Measurements from ENCODE around the gene CUL2.

Gene CUL2

GRCh38 chr10:35027567-35027966, 62.6 kb downstream of the CUL2 start:
- in situ Hi-C loops (cut with HindIII; ENCODE audit: low sequenced_read_pairs) = loop anchor here (5.0 kb wide), 2 partner anchors 35 to 45 kb away; no protein-coding TSS in a partner anchor

GRCh38 chr10:35025916-35026315, 64.2 kb downstream of the CUL2 start:
- in situ Hi-C loops (cut with HindIII; ENCODE audit: low sequenced_read_pairs) = loop anchor here (5.0 kb wide), 2 partner anchors 34 to 46 kb away; no protein-coding TSS in a partner anchor

DNA sequence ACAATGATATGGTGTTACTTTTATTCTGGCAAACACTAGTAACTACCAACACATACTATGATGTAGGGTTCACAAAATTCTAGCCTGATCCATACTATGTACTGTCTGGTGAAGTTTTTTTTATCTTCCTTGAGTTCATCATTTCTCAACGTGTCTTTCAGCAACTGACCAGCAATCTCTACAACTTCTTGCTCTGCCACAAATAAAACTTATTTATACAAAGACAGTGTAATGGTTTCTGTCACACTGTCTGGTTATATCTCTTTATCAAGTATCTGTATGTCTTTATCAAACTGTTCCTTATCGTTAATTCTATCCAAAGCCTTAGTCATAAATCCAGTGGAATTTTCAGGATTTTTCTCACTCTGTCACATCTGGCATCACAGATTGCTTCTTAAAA, 69.7 kb downstream of the CUL2 start:
- in situ Hi-C loops (cut with HindIII; ENCODE audit: low sequenced_read_pairs) = no loop called here

DNA sequence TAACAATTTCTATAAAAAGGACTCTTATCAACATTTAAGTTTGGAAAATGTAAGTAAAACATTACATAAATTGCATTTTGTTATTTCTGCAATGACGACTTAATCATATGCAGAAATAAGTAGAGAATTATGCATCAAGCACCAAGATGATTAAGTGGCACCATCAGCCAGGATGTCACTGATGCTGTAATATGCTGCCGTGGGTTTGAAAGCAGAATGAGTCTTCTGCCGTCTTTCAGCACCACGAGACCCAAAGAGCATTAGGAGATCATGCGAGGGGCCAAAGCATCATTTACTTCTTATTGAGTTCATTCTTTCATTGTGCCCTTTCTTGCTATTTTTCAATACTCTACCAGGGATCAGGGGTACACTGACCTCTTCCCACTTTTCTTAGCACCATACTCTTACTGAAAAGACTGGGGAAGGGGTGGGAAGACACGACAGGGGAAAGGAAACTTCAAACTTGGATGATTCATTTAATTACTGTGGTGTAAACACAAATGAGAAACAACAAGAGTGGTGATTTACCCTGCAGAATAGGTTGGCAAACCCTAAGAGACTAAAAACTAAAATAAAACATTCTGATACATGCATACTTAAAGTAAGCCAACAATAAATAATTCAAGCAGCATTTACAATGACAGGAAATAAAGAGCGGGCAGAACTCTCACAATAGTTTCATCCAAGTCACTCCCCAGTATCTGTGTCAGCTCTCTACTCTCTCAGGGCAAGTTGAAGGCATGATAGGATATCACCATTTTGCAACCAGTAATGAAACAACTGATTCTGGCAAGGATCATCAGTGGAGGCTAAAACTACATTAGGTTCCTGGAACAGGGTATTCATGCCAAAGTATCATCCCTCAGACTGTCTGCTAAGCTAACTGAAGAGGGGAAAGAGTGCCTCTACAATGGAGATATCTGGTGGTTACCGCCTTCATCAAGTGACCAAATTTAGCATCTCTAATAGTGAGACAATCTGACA, 70.8 kb downstream of the CUL2 start:
- in situ Hi-C loops (cut with HindIII; ENCODE audit: low sequenced_read_pairs) = no loop called here

GRCh38 chr10:35017608-35018007, 72.5 kb downstream of the CUL2 start:
- in situ Hi-C loops (cut with HindIII; ENCODE audit: low sequenced_read_pairs) = no loop called here

DNA sequence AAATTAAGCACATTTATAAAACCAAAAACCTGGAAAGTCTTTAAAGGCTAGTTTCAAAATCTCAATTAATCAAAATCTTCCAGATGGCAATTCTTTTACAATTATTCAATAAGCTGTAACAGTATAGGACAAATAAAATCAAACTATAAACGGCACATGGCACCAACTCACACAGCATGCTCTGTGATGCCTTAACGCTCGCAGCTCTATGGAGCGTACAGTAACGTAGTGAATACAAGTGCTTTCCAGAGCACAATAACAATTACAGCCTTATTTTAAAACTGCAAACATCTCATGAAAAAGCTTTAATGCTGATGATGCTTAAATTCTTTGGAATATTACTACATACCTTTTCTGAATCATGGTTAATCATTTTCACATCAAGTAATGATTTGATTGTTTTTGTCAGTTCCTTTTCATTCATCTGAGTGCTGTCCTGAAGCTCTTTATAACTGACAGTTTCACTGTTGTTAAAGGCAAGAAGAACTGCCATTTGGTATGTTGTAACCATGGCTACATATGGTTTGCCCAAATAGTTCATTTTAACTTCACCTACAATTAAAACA, 74.2 kb downstream of the CUL2 start:
- in situ Hi-C loops (cut with HindIII; ENCODE audit: low sequenced_read_pairs) = no loop called here

GRCh38 chr10:35012781-35013180, 77.4 kb downstream of the CUL2 start:
- in situ Hi-C loops (cut with HindIII; ENCODE audit: low sequenced_read_pairs) = no loop called here

GRCh38 chr10:35011771-35012191, 78.4 kb downstream of the CUL2 start:
- in situ Hi-C loops (cut with HindIII; ENCODE audit: low sequenced_read_pairs) = no loop called here

DNA sequence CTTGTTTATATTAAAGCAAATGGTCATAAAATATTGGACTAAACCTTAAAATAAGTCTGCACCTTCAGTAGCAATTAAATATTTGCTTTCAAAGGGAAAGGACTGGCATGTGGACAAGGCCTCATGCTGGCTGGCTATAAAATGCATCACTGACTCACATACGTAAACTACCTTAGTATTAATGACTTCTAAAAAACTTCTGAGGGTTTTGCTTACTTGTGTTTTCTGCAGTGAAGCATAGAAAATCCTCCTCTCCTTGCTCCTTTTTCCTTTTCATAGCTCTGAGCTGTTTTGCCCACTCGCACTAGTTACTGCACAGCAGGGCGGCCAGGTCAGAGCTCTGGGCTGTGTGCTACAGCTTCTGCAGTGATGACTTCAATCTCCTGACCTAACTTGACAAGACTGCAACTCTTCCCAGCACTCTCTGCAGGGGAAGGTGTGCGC, 82.3 kb downstream of the CUL2 start:
- in situ Hi-C loops (cut with HindIII; ENCODE audit: low sequenced_read_pairs) = no loop called here

DNA sequence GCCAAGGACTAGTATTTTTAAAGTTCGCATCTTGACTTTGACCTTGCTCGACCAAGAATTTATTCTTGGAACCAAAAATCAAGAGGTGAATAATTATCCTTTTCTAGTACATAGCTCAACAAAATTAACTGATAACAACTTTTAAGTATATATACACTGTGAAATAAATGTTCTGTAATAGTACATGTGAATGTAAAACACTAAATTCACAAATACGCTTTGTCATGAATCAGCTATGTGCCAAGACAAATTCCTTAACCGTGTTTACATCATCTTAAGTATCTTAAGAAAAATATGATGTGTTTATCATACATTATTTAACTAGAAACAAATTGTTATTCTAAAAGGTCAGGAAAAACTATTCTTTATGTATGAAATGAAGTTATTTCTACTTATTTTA, 83.3 kb downstream of the CUL2 start:
- in situ Hi-C loops (cut with HindIII; ENCODE audit: low sequenced_read_pairs) = no loop called here

GRCh38 chr10:35005868-35006267, 84.3 kb downstream of the CUL2 start:
- in situ Hi-C loops (cut with HindIII; ENCODE audit: low sequenced_read_pairs) = no loop called here

GRCh38 chr10:35004651-35005050, 85.5 kb downstream of the CUL2 start:
- in situ Hi-C loops (cut with HindIII; ENCODE audit: low sequenced_read_pairs) = no loop called here

- in situ Hi-C loops (cut with HindIII; ENCODE audit: low sequenced_read_pairs) = no loop called here
These were observed 86.2 kb downstream of the CUL2 start for GRCh38 chr10:35003906-35004305.

DNA sequence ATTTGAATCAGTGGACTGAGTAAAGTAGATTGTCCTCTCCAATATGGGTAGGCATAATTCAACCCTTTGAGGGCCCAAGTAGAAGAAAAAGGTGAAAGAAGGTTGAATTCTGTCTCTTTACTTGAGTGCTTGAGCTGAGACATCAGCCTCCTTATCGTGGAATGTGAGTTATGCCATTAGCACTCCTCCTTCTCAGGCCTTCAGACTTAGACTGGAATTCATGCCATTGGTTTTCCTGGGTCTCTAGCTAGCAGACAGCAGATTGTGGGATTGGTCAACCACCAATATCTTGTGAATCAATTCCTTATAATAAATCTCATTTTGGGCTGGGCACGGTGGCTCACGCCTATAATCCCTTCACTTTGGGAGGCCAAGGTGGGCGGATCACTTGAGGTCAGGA, 89.2 kb downstream of the CUL2 start:
- in situ Hi-C loops (cut with HindIII; ENCODE audit: low sequenced_read_pairs) = no loop called here

DNA sequence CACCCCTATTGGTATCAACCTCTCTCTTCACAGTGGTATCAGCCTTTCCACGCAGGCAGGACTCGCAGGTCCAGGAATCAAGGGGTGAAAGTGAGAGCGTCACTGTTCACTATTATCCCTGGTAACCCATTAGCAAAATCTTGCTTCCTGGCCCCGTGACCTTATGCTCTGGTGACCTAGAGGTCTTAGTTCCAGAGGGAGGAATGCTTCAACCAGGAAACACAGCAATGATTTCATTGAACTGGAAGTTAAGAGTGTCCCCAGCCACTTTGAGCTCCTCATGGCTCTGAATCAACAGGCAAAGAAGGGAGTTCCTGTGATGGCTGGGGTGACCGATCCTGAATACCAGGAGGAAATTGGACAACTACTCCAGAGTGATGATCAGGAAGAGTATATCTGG, 90.6 kb downstream of the CUL2 start:
- in situ Hi-C loops (cut with HindIII; ENCODE audit: low sequenced_read_pairs) = no loop called here

GRCh38 chr10:34998940-34999339, 91.2 kb downstream of the CUL2 start:
- in situ Hi-C loops (cut with HindIII; ENCODE audit: low sequenced_read_pairs) = no loop called here

DNA sequence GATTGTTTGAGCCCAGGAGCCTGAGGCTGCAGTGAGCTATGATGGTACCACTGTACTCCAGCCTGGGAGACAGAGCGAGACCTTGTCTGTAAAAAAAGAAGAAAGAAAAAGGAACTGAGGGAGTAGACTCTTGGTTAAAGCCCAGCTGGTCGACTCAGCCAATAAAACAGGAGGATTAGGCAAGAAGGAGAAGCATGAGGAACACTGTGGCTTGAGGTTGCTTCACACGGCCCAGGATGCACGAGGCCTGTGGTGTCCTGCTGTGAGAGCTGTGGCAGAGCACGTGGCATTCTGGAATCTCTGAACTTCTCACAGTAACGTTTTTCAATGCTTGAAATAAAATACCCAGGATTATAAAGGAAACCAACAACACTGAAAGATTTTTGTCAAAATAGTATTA, 93.3 kb downstream of the CUL2 start:
- in situ Hi-C loops (cut with HindIII; ENCODE audit: low sequenced_read_pairs) = no loop called here

- in situ Hi-C loops (cut with HindIII; ENCODE audit: low sequenced_read_pairs) = no loop called here
These were observed 94.2 kb downstream of the CUL2 start for GRCh38 chr10:34995925-34996324.

- in situ Hi-C loops (cut with HindIII; ENCODE audit: low sequenced_read_pairs) = loop anchor here (5.0 kb wide), 2 partner anchors 33 to 37 kb away; no protein-coding TSS in a partner anchor
These were observed 95.5 kb downstream of the CUL2 start for GRCh38 chr10:34994565-34995142.

DNA sequence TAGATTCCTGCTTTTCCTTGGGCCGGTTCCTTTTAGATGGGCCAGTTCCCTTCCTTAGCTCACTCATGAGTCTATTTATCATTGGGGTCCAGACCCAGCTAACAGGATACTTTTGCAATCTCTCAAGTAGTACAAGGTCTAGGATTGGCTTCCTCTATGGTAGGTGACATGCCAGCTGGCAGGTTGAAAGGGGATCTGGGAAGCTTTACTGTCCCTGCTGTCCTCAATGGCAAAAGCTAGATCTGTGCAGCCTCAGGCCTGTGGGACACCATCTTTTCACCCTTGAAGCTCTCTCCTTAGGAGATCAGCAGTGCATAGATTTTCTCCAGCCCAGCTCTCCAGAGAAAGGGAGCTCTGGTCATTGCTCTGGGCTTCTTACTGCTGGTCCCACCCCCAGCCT, 96.4 kb downstream of the CUL2 start:
- in situ Hi-C loops (cut with HindIII; ENCODE audit: low sequenced_read_pairs) = loop anchor here (5.0 kb wide), 2 partner anchors 34 to 36 kb away; no protein-coding TSS in a partner anchor

GRCh38 chr10:34991117-34991516, 99.0 kb downstream of the CUL2 start:
- in situ Hi-C loops (cut with HindIII; ENCODE audit: low sequenced_read_pairs) = loop anchor here (5.0 kb wide), 2 partner anchors 34 to 36 kb away; no protein-coding TSS in a partner anchor
